ENCODE data around the gene NELFCD. TPM values are rescaled to one million over a fixed set of nuclear protein-coding genes. Genes with fewer than 3 reads are reported as not detected.

The NELFCD gene
- total RNA-seq, 1 donor from 2014 or later = 51.0 TPM

DNA sequence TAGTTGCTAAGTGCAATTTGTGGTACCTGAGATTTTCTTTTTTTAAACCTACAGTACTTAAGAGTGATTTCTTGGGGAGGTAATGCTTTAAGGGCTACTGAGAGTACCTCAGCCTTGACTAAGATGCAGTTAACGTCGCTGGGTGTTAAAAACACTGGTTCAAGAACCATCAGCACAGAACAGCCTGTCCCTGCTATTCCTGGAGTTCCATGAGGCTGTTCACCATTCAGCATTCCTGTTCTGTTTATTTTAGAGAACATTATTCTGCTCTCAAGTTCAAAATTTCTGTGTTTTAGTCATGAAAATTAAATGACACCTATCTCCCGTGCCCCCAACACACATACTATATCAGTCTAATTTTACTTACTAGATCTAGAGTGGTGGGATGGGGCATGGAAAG is 63.2 kb downstream of the NELFCD start:
- DNase-seq (ENCODE audit: low read depth in 2 of 2) = no peak

Other genes starting within 250 kb of the NELFCD start
- gene GNAS-AS1, start 130.4 kb upstream of the NELFCD start, total RNA-seq = 0.22 TPM in 1 of 2 replicates, not detected in the other
- 261 and 375 TPM in 2 replicates for gene GNAS, start 128.5 kb upstream of the NELFCD start, total RNA-seq
- 203 and 287 TPM in 2 replicates for gene CTSZ, start 26.0 kb downstream of the NELFCD start, total RNA-seq
- gene TUBB1, start 38.2 kb downstream of the NELFCD start, total RNA-seq = not detected in 2 replicates
- gene ATP5F1E, start 51.1 kb downstream of the NELFCD start, total RNA-seq = 41.6 and 80.0 TPM in 2 replicates
- 71.5 and 86.5 TPM in 2 replicates for gene PRELID3B, start 61.5 kb downstream of the NELFCD start, total RNA-seq
- under 0.01 and 0.20 TPM in 2 replicates for gene ZNF831, start 182.6 kb downstream of the NELFCD start, total RNA-seq